PC-3 (cell line): ENCODE measurements around the gene ASB13.

Source experiments
- EZH2 ChIP-seq: fragments of 300-600 bp; sonication (generic); IDR thresholded peaks from one replicate; pipeline ENCODE4 v1.6.1; 2017; ENCODE audit warnings: antibody characterized with exemption, mild to moderate bottlenecking, low read length; ENCODE audit not compliant: unreplicated experiment
- TF ChIP-seq, protein P1 (sequence below): fragments of 300-600 bp; sonication (generic); conservative IDR thresholded peaks from 2 replicates; pipeline ENCODE4 v1.5.1; 2017; ENCODE audit warnings: antibody characterized with exemption, low read depth, mild to moderate bottlenecking, low read length

DNA sequence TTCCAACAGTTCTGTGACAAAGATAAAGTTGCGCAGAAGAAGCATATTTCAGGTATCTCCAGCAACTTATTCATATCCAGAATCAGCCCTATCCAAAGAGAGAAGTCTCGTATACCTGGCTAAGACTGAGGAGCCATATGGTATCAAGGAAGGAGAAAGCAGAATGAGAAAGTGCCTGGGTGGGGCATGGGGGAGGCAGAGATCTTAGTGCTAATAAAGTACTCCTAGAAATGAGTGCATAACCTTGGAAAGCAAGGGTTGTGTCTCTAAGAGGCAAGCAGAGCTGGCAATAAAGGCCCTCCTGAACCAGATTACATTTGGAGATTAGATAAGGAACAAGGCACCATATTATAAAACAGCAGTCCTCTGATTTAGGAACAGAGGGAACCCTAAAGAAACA is 30.9 kb upstream of the ASB13 start:
- TF ChIP-seq, protein P1, sequence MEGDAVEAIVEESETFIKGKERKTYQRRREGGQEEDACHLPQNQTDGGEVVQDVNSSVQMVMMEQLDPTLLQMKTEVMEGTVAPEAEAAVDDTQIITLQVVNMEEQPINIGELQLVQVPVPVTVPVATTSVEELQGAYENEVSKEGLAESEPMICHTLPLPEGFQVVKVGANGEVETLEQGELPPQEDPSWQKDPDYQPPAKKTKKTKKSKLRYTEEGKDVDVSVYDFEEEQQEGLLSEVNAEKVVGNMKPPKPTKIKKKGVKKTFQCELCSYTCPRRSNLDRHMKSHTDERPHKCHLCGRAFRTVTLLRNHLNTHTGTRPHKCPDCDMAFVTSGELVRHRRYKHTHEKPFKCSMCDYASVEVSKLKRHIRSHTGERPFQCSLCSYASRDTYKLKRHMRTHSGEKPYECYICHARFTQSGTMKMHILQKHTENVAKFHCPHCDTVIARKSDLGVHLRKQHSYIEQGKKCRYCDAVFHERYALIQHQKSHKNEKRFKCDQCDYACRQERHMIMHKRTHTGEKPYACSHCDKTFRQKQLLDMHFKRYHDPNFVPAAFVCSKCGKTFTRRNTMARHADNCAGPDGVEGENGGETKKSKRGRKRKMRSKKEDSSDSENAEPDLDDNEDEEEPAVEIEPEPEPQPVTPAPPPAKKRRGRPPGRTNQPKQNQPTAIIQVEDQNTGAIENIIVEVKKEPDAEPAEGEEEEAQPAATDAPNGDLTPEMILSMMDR = no peak
- no peak for TF ChIP-seq EZH2
